GM19395 (cell line): ENCODE results near the gene H1-8.
"Not testable (repeated sequence)": the region's sequence is repeated elsewhere in the genome, so short reads cannot be mapped to it uniquely, and the experiment has no call there.

Experiments used
- ATAC-seq: cut with Tn5 transposase; IDR thresholded peaks from one replicate; pipeline ENCODE4 v1.9.1; 2021; ENCODE audit warnings: mild to moderate bottlenecking, moderate library complexity; ENCODE audit not compliant: unreplicated experiment

Gene H1-8

DNA sequence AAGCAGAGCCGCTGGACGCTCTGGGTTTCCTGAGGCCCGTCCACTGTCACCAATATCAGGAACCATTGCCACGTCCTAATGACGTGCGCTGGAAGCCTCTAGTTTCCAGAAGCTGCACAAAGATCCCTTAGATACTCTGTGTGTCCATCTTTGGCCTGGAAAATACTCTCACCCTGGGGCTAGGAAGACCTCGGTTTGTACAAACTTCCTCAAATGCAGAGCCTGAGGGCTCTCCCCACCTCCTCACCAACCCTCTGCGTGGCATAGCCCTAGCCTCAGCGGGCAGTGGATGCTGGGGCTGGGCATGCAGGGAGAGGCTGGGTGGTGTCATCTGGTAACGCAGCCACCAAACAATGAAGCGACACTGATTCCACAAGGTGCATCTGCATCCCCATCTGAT lies 11.3 kb upstream of the H1-8 start:
- ATAC-seq, result no peak

DNA sequence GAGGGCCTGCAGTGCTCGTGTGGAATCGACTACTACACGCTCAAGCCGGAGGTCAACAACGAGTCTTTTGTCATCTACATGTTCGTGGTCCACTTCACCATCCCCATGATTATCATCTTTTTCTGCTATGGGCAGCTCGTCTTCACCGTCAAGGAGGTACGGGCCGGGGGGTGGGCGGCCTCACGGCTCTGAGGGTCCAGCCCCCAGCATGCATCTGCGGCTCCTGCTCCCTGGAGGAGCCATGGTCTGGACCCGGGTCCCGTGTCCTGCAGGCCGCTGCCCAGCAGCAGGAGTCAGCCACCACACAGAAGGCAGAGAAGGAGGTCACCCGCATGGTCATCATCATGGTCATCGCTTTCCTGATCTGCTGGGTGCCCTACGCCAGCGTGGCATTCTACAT lies 10.7 kb upstream of the H1-8 start:
- no peak for ATAC-seq

- no peak for ATAC-seq
These were observed 9.6 kb upstream of the H1-8 start for GRCh38 chr3:129533406-129533805.

DNA sequence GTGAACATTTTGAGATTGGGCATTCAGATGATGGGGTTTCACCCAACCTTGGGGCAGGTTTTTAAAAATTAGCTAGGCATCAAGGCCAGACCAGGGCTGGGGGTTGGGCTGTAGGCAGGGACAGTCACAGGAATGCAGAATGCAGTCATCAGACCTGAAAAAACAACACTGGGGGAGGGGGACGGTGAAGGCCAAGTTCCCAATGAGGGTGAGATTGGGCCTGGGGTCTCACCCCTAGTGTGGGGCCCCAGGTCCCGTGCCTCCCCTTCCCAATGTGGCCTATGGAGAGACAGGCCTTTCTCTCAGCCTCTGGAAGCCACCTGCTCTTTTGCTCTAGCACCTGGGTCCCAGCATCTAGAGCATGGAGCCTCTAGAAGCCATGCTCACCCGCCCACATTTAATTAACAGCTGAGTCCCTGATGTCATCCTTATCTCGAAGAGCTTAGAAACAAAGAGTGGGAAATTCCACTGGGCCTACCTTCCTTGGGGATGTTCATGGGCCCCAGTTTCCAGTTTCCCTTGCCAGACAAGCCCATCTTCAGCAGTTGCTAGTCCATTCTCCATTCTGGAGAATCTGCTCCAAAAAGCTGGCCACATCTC lies 8.4 kb upstream of the H1-8 start:
- ATAC-seq, result no peak

DNA sequence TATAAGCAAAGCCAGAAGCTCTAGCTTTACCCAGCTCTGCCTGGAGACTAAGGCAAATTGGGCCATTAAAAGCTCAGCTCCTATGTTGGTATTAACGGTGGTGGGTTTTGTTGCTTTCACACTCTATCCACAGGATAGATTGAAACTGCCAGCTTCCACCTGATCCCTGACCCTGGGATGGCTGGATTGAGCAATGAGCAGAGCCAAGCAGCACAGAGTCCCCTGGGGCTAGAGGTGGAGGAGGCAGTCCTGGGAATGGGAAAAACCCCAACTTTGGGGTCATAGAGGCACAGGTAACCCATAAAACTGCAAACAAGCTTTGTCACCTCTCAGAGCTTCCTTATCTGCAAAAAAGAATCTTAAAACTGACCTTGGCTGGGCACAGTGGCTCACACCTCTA lies 7.9 kb upstream of the H1-8 start:
- no peak for ATAC-seq

- ATAC-seq, result no peak
These were observed 6.7 kb upstream of the H1-8 start for GRCh38 chr3:129536374-129536667.

- ATAC-seq, result no peak
These were observed 6.2 kb upstream of the H1-8 start for GRCh38 chr3:129536804-129537203.

- no peak for ATAC-seq
These were observed 3.8 kb upstream of the H1-8 start for GRCh38 chr3:129539206-129539605.

GRCh38 chr3:129540776-129541516 lies 2.0 kb upstream of the H1-8 start:
- ATAC-seq, result no peak

DNA sequence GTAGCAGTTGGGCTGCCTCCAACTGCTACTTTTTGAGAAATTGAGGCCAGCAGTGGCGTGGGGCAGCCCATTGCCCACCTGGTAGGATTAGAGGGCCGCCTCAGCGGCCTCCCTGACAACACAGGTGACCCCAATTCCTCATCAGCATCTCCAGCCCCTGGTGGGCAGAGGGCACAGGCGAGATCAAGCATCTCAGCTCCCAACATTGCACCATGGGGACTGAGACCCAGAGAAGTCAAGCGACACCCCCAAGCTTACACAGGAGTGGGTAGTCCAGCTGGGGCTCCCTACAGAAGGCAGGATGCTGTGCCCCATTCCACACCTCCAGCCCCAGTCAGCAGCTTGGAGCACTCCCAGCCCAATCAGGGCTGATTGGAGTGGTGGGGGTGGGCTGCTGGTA lies 228 bp upstream of the H1-8 start:
- no peak for ATAC-seq

- ATAC-seq, result no peak
These were observed 1.0 kb downstream of the H1-8 start for GRCh38 chr3:129543999-129544398.

- not testable (repeated sequence) for ATAC-seq
These were observed 3.0 kb downstream of the H1-8 start for GRCh38 chr3:129545951-129546350.

DNA sequence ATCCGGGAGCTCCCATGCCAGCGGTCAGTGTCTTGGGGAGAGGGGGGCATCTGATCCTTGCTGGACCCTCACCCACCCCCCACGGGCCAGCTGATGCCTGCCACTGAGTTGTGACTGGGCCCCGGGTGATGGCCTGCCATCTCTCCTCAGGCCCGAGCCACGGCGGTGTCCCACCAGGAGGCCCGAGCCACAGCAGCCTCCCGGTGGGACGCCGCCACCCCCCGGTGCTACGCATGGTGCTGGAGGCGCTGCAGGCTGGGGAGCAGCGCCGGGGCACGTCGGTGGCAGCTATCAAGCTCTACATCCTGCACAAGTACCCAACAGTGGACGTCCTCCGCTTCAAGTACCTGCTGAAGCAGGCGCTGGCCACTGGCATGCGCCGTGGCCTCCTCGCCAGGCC lies 4.3 kb downstream of the H1-8 start:
- ATAC-seq, result no peak

DNA sequence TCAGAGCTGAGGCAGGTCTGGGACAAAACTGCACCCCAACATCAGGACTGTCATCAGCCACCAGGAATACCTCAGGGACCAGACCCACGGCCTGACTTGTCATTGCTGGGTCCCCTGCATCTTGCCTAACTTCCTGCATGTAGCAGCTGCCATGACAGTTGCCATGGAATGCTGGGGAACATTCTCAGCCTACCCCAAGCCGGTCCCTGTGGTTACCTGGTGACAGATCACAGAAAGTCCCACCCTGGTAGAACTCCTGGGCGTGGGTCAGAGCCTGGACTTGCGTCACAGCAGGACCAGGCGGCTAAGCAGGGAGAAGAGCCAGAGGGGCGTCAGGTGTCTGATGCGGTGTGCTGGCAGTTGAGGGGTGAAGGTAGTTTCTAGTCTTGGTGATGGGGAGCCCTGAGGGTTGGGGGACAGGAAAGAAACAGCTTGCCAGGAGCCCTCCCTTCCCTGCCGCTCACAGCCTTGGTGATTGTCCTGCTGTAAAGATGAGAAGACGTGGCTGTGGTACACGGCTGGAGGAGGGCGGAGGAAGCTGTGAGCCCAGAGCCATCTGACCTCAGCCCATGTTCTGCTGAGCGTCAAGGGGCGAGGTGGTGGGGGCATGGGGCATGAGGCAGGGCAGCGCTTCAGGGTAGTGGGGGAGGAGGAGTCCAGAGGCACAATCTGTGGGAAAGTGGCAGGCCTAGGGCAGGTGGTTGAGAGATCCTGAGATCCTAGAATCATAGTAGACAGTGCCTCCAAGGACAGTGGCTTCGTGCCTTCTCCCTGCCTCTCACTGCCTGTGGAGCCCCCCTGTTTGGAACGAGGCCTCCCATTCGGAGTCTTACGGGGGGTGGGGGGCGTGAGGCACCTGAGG lies 5.4 kb downstream of the H1-8 start:
- no peak for ATAC-seq

- no peak for ATAC-seq
These were observed 6.2 kb downstream of the H1-8 start for GRCh38 chr3:129549006-129549800.

DNA sequence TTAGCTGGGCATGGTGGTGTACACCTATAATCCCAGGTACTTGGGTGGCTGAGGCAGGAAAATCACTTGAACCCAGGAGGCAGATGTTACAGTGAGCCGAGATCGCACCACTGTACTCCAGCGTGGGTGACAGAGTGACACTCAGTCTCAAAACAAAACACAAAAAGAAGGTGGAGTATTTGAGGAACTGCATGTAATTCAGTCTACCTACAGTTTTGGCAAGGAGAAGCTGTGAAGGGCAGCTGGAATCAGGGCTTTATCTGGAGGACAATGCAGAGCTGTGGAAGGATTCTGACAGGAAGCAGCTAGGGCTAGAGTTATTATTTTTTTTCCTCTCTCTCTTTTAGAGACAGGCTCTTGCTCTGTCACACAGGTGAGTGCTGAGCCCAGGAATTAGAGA lies 6.8 kb downstream of the H1-8 start:
- ATAC-seq, result no peak

DNA sequence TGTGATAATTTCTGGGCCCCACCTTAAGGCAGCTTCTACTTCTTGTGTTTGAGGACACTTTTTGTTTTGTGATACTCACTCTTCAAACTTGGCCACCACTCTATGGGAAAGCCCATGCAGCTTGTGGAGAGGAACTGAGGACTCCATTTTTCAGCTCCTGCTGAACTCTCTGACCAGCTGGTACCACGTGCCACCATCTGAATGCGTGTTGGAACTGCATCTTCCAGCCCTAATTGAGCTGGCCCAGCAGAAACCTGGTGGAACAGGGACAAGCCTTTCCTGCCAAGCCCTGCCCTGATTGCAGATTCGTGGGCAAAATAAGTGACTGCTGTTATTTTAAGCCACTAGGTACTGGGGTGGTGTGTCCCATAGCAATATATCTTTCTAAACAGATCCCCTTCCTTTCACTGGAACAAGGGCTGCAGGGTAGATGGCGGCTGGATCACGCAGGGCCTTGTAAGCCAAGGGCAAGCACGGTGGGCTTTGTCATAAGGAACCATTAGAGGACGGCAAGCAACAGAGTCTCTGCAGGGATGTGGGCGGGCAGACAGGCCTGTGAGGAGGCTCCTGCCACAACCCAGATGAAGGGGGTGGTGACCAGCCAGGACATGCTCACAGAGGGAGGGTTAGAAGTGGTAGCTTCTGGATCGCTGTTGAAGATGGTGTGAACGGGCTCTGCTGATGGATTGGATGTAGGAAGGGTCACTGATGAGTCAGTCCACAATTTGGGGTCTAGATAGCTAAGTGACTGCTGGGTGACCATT lies 9.5 kb downstream of the H1-8 start:
- no peak for ATAC-seq

DNA sequence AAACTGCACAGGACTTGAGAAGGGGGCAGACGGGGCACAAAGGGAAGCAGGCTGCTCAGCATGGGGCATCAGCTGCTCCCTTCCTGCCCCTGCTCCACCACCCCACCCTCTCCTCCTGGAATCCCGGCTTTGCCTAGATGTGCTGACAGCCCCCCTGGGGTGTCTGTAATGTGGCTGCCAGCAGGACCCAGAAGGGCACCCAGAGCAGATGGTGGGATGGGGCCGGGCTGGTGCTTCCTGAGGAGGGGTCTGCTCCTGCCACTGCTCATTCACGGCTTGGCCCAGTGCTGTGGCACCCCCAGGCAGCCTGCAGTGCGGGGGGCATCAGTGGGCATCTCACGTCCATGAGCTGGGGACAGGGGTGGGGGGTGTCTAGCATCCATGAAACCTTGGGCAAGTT lies 10.2 kb downstream of the H1-8 start:
- ATAC-seq, result no peak

DNA sequence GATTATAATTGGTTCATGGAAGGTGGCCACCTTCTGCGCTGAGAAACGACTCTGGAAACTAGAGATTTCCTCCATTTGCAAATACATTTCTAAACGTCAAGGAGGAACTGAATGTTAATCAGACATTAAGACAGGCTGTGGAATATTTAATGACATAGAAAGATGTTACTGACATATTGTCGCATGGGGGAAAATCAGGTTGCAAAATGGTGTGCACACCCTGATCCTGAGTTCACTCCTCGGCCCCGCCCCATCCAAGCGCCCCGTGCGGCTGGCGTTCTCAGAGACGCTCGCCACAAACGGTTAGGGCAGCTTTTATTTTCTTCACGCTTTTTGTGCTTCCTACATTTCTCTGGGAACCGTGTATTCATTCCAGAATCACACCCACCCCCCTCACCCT lies 10.7 kb downstream of the H1-8 start:
- no peak for ATAC-seq

GRCh38 chr3:129554356-129555152 lies 11.6 kb downstream of the H1-8 start:
- no peak for ATAC-seq
